Stimulated activated CD8-positive, alpha-beta memory T cell treated with anti-CD3 and anti-CD28 coated beads, Interleukin-15, amount 100 ng/mL, for 24 hours (primary cell): ENCODE measurements around the gene ALG2.

ENCODE experiments used
- DNase-seq: peaks from one replicate; pipeline ENCODE4 v3.0.0-alpha.2; 2020; ENCODE audit warnings: low read depth

Gene ALG2

GRCh38 chr9:99171225-99172123, 50.3 kb downstream of the ALG2 start:
- no peak for DNase-seq

- DNase-seq: no peak
These were observed 51.6 kb downstream of the ALG2 start for GRCh38 chr9:99169982-99170761.

GRCh38 chr9:99169086-99169485, 52.7 kb downstream of the ALG2 start:
- DNase-seq: no peak

GRCh38 chr9:99167694-99168093, 54.0 kb downstream of the ALG2 start:
- DNase-seq: no peak

DNA sequence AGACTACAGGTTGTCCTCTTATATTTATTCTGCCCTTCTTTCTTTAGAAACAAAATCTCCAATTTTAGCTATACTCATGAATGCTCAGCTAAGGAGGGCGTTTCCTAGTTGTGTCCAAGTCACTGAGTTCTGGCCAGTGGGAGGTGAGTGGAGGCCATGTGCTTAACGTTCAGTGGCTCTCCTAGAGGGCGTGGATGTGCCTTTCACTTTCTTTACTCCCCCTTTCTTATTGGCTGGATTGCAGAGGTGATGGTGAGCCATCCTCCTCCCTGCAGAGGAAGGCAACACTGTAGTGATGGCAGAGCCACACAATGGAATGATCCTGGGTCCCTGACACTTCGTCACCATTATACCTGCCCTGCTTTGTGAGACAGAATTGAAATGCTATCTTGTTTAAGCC, 54.6 kb downstream of the ALG2 start:
- DNase-seq: no peak
